HG03439 (cell line): ENCODE data around the gene DEFB129.
"Not testable (repeated sequence)": the region's sequence is repeated elsewhere in the genome, so short reads cannot be mapped to it uniquely, and the experiment has no call there.

Experiments
- ATAC-seq: cut with Tn5 transposase; IDR thresholded peaks from one replicate; pipeline ENCODE4 v1.9.1; 2021; ENCODE audit warnings: mild to moderate bottlenecking, moderate library complexity; ENCODE audit not compliant: unreplicated experiment

DEFB129 gene

GRCh38 chr20:252801-253200 lies 25.7 kb downstream of the DEFB129 start:
- ATAC-seq = no peak

GRCh38 chr20:253447-253846 lies 26.4 kb downstream of the DEFB129 start:
- ATAC-seq = not testable (repeated sequence)

- no peak for ATAC-seq
These were observed 30.4 kb downstream of the DEFB129 start, which contains the start of gene DEFB132 for GRCh38 chr20:257419-257818. Gene DEFB132 (plus strand): TSS chr20:257724. CDS start chr20:257779, 55 bp downstream.

- ATAC-seq = no peak
These were observed 31.3 kb downstream of the DEFB129 start for GRCh38 chr20:258269-258858.

- no peak for ATAC-seq
These were observed 31.9 kb downstream of the DEFB129 start for GRCh38 chr20:258963-259362.

GRCh38 chr20:259981-260380 lies 32.9 kb downstream of the DEFB129 start:
- no peak for ATAC-seq

GRCh38 chr20:263701-264100 lies 36.6 kb downstream of the DEFB129 start:
- no peak for ATAC-seq

- peak; percentile 83 for ATAC-seq
These were observed 39.8 kb downstream of the DEFB129 start for GRCh38 chr20:266596-267562.

GRCh38 chr20:270517-270916 lies 43.5 kb downstream of the DEFB129 start:
- ATAC-seq = no peak

GRCh38 chr20:271069-271468 lies 44.0 kb downstream of the DEFB129 start:
- no peak for ATAC-seq

GRCh38 chr20:271528-271927 lies 44.5 kb downstream of the DEFB129 start:
- ATAC-seq = no peak

- ATAC-seq = no peak
These were observed 45.7 kb downstream of the DEFB129 start for GRCh38 chr20:272718-273117.

- ATAC-seq = no peak
These were observed 46.8 kb downstream of the DEFB129 start for GRCh38 chr20:273884-274283.

- no peak for ATAC-seq
These were observed 48.7 kb downstream of the DEFB129 start for GRCh38 chr20:275791-276190.

- ATAC-seq = no peak
These were observed 49.8 kb downstream of the DEFB129 start for GRCh38 chr20:276620-277495.

- no peak for ATAC-seq
These were observed 50.4 kb downstream of the DEFB129 start for GRCh38 chr20:277496-277781.

GRCh38 chr20:278181-278580 lies 51.1 kb downstream of the DEFB129 start:
- ATAC-seq = no peak

- no peak for ATAC-seq
These were observed 51.8 kb downstream of the DEFB129 start for GRCh38 chr20:278607-279571.
